GM21825 (cell line): ENCODE data around the gene RASA3.

Source experiments
- ATAC-seq: cut with Tn5 transposase; IDR thresholded peaks from one replicate; pipeline ENCODE4 v1.9.1; 2021; ENCODE audit warnings: mild to moderate bottlenecking, moderate library complexity; ENCODE audit not compliant: unreplicated experiment

Gene RASA3

GRCh38 chr13:114013336-114013735 is 119.1 kb downstream of the RASA3 start:
- no peak for ATAC-seq

GRCh38 chr13:114012921-114013320 is 119.5 kb downstream of the RASA3 start:
- ATAC-seq = no peak

GRCh38 chr13:114012141-114012540 is 120.3 kb downstream of the RASA3 start:
- no peak for ATAC-seq

GRCh38 chr13:114011226-114011625 is 121.2 kb downstream of the RASA3 start:
- no peak for ATAC-seq

GRCh38 chr13:114010401-114011101 is 121.9 kb downstream of the RASA3 start:
- ATAC-seq = no peak

GRCh38 chr13:114009590-114010400 is 122.6 kb downstream of the RASA3 start:
- no peak for ATAC-seq

- ATAC-seq = no peak
These were observed 123.3 kb downstream of the RASA3 start for GRCh38 chr13:114008964-114009589.

GRCh38 chr13:114007566-114007965 is 124.9 kb downstream of the RASA3 start:
- no peak for ATAC-seq

GRCh38 chr13:114005206-114005724 is 127.2 kb downstream of the RASA3 start:
- ATAC-seq = no peak

- no peak for ATAC-seq
These were observed 127.8 kb downstream of the RASA3 start for GRCh38 chr13:114004420-114005205.

- no peak for ATAC-seq
These were observed 129.6 kb downstream of the RASA3 start for GRCh38 chr13:114002771-114003321.

GRCh38 chr13:114002009-114002544 is 130.3 kb downstream of the RASA3 start:
- no peak for ATAC-seq

- ATAC-seq = no peak
These were observed 131.0 kb downstream of the RASA3 start for GRCh38 chr13:114001331-114002008.

GRCh38 chr13:114000151-114001040 is 132.0 kb downstream of the RASA3 start:
- no peak for ATAC-seq

- no peak for ATAC-seq
These were observed 132.9 kb downstream of the RASA3 start for GRCh38 chr13:113999618-113999910.

GRCh38 chr13:113998781-113999617 is 133.4 kb downstream of the RASA3 start:
- no peak for ATAC-seq

- no peak for ATAC-seq
These were observed 134.3 kb downstream of the RASA3 start for GRCh38 chr13:113997845-113998751.
